ENCODE measurements around the gene LRCH2. TPM values are rescaled to one million over a fixed set of nuclear protein-coding genes. Genes with fewer than 3 reads are reported as not detected.

Gene LRCH2
- total and polyA plus RNA-seq, 11 donors: 0.49 to 2.4 (median 1.1) TPM

DNA sequence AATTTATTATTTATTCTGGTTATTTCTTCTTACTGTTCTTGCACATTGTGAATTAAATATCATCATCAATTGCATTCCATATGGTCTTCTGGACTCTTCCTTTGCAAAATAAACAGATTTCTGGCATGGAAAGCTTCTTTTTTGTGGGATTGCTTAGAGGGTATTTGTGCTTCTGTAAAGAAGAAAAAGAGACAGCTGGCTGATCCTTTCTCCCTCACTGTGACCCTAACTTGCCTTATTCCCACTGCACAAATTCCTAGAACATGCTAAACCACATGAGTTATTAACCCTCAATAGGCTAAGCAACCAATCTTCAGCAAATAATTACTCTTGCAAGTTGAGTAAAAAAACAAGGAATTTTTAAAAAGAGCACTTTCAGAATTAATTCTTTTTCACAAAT is 23.8 kb upstream of the LRCH2 start:
- Histone ChIP-seq H3K4me1 (no peaks in the 10 kb centered on the region), H3K4me3 (no peak overlapping the region), H3K27ac (no peak overlapping the region), H3K27me3 (peaks cover 0 to 30% (median 0%) of the 10 kb centered on the region in 9 donors), H3K9me3 (no peaks in the 10 kb centered on the region), H3K36me3 (no peaks in the 10 kb centered on the region)
- intact Hi-C loops (cut with DNase I): no loop called here
- ATAC-seq (no peak), DNase-seq (no peak)
- TF ChIP-seq POLR2A (IDR thresholded peaks at IDR 0.05): no peak

DNA sequence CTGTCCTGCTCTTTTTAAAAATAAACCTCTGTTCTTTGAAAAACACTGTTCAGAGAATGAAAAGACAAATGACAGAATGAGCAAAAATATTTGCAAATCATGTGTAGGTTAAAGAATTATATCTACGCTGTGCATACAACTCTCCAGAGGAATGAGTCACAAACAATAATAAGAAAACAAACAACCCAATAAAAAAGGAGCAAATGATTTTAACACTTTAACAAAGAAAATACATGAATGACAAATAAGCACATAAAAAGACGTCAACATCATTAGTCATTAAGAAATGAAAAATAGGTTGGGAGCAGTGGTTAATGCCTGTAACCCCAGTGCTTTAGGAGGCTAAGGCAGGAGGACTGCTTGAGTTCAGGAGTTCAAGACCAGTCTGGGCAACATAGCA is 21.1 kb upstream of the LRCH2 start:
- ATAC-seq: no peak
- Histone ChIP-seq H3K27me3 (peaks cover 0 to 19% (median 0%) of the 10 kb centered on the region in 9 donors), H3K9me3 (no peaks in the 10 kb centered on the region), H3K4me1 (no peaks in the 10 kb centered on the region), H3K4me3 (no peak overlapping the region), H3K27ac (no peak overlapping the region), H3K36me3 (no peaks in the 10 kb centered on the region)
- DNase-seq: no peak
- intact Hi-C loops (cut with DNase I): no loop called here
- no peak for TF ChIP-seq CTCF (IDR thresholded peaks at IDR 0.05)
- TF ChIP-seq POLR2A (IDR thresholded peaks at IDR 0.05): no peak
- WGBS, 4 donors: 77 to 90% (median 85%) methylated on average over 2 of the region's 2 CpGs

GRCh38 chrX:115251458-115252233 is 17.8 kb upstream of the LRCH2 start:
- H3K36me3 ChIP-seq: no peaks in the 10 kb centered on the region
- H3K27me3 ChIP-seq: peaks cover 0 to 16% (median 0%) of the 10 kb centered on the region in 9 donors
- H3K9me3 ChIP-seq: no peaks in the 10 kb centered on the region
- TF ChIP-seq POLR2A (IDR thresholded peaks at IDR 0.05): no peak
- no peak for TF ChIP-seq CTCF (IDR thresholded peaks at IDR 0.05)
- intact Hi-C loops (cut with DNase I): no loop called here
- ATAC-seq: no peak
- no peak for DNase-seq
- no peak overlapping the region for H3K27ac ChIP-seq
- H3K4me1 ChIP-seq: no peaks in the 10 kb centered on the region
- WGBS, 4 donors: 54 to 82% (median 61%) methylated on average over 2 of the region's 2 CpGs
- H3K4me3 ChIP-seq: no peak overlapping the region

DNA sequence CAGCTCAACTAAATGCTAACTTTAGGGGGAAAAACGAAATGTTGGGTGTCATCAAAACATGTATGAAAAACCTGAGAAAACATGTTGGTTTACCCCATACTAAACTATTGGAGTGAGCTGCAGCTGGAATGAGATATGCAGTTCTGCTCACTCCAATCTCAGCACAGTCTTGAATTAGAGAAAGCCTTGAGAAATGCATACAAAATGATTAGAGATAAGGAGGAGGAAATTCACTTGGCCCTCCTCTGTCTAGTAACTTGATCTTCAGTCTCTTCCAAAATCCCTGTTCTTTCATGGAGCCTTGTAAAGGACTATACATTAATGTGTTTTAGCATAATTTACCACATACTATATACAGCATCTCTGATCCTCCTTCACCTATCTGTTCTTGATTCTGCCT is 3.2 kb upstream of the LRCH2 start:
- peaks cover 0 to 37% (median 0%) of the 10 kb centered on the region in 9 donors for H3K27me3 ChIP-seq
- H3K27ac ChIP-seq: no peak overlapping the region
- intact Hi-C loops (cut with DNase I): no loop called here
- H3K4me1 ChIP-seq: no peaks in the 10 kb centered on the region
- no peaks in the 10 kb centered on the region for H3K9me3 ChIP-seq
- 35 to 92% (median 54%) methylated on average over 1 of the region's 1 CpG for WGBS, 4 donors
- H3K36me3 ChIP-seq: no peaks in the 10 kb centered on the region
- TF ChIP-seq CTCF (IDR thresholded peaks at IDR 0.05) (no peak), POLR2A (IDR thresholded peaks at IDR 0.05) (no peak)
- H3K4me3 ChIP-seq: no peak overlapping the region
- DNase-seq (no peak), ATAC-seq (no peak)

GRCh38 chrX:115236560-115236959 is 2.7 kb upstream of the LRCH2 start:
- H3K36me3 ChIP-seq: no peaks in the 10 kb centered on the region
- peaks cover 0 to 42% (median 0%) of the 10 kb centered on the region in 9 donors for H3K27me3 ChIP-seq
- no peak overlapping the region for H3K4me3 ChIP-seq
- intact Hi-C loops (cut with DNase I): no loop called here
- ATAC-seq (no peak), DNase-seq (no peak)
- no peaks in the 10 kb centered on the region for H3K9me3 ChIP-seq
- H3K4me1 ChIP-seq: peaks cover 0 to 4% (median 0%) of the 10 kb centered on the region in 12 donors
- TF ChIP-seq CTCF (IDR thresholded peaks at IDR 0.05) (no peak), POLR2A (IDR thresholded peaks at IDR 0.05) (no peak)
- no peak overlapping the region for H3K27ac ChIP-seq
